Endothelial cell of umbilical vein (primary cell): ENCODE results near the gene CACNA1B. TPM values are rescaled to one million over a fixed set of nuclear protein-coding genes. Genes with fewer than 3 reads are reported as not detected.

Experiments
- BruUV-seq: library from RNA; stranded (reverse); fragments of 400-500 nt; replicated peaks from 2 replicates; lab custom pipeline; 2021; lab: Mats Ljungman, UMichigan
- CTCF ChIA-PET: fragments of 300-600, 350-600 bp; sonication (Branson Sonifier 250); formaldehyde crosslinking; loops from one replicate; lab custom pipeline; 2021; ENCODE audit warnings: antibody characterized with exemption, inconsistent platforms; lab: Charles Lee
- POLR2A ChIA-PET: fragments of 300-600, 350-600 bp; sonication (Branson Sonifier 250); formaldehyde crosslinking; loops from one replicate; lab custom pipeline; 2021; ENCODE audit warnings: antibody characterized with exemption, inconsistent platforms; lab: Charles Lee
- DNase-seq: peaks from one replicate; pipeline ENCODE4 v3.0.0-alpha.2; 2011; ENCODE audit warnings: low read depth, low spot score
- FAIRE-seq: peaks from 2 replicates; lab custom pipeline; 2011; peaks lifted over from hg19 to GRCh38; lab: Jason Lieb, UNC
- H2AFZ ChIP-seq: 2 replicates; pipeline ENCODE4 v1.6.0; 2012; ENCODE audit warnings: low read depth, low read length, control low read depth, inconsistent platforms
- H3K27ac ChIP-seq: 2 replicates; pipeline ENCODE4 v1.5.1; 2011; ENCODE audit warnings: low read depth, mild to moderate bottlenecking, control low read depth, low read length, moderate library complexity; ENCODE audit not compliant: insufficient read depth
- H3K27me3 ChIP-seq, 2 experiments: 2 replicates each; pipeline versions ENCODE4 v1.6.0 to v1.6.1; 2011; ENCODE audit warnings: low read length in 2 of 2, mixed read lengths in 1 of 2; ENCODE audit not compliant: control insufficient read depth in 2 of 2, insufficient read depth in 2 of 2
- H3K36me3 ChIP-seq, 2 experiments: 2 replicates in 1 of 2; 3 replicates in 1 of 2; pipeline ENCODE4 v1.5.1; 2011; ENCODE audit warnings: low read length in 2 of 2, mild to moderate bottlenecking in 1 of 2, moderate library complexity in 1 of 2; ENCODE audit not compliant: control insufficient read depth in 2 of 2, insufficient read depth in 2 of 2; ENCODE audit errors: extremely low read depth in 1 of 2
- H3K4me1 ChIP-seq: 3 replicates; pipeline ENCODE4 v1.5.1; 2011; ENCODE audit warnings: mild to moderate bottlenecking, low read length; ENCODE audit not compliant: control insufficient read depth, insufficient read depth; ENCODE audit errors: extremely low read depth
- H3K4me2 ChIP-seq: 2 replicates; pipeline ENCODE4 v1.6.1; 2011; ENCODE audit warnings: low read length, control low read depth, mixed read lengths; ENCODE audit not compliant: insufficient read depth
- H3K4me3 ChIP-seq, 3 experiments: fragments of 200-600 bp in 1 of 3; sonication (generic), shearing (Covaris generic) in 1 of 3; replicated peaks in 1 of 3; 2 replicates each; pipeline ENCODE4 v1.5.1; 2011 to 2016; ENCODE audit warnings: control low read depth in 3 of 3, low read length in 3 of 3, mild to moderate bottlenecking in 2 of 3, inconsistent platforms in 1 of 3, low read depth in 1 of 3, moderate library complexity in 1 of 3; ENCODE audit not compliant: insufficient read depth in 1 of 3
- H3K79me2 ChIP-seq: 2 replicates; pipeline ENCODE4 v1.6.0; 2012; ENCODE audit warnings: low read length, inconsistent platforms; ENCODE audit not compliant: control insufficient read depth, insufficient read depth
- H3K9ac ChIP-seq: replicated peaks from 2 replicates; pipeline ENCODE3; 2011; ENCODE audit warnings: low read length, control low read depth; ENCODE audit not compliant: insufficient read depth; ENCODE audit errors: extremely low read depth
- H3K9me1 ChIP-seq: replicated peaks from 3 replicates; pipeline ENCODE4 v1.6.0; 2011; ENCODE audit warnings: mild to moderate bottlenecking, low read length; ENCODE audit not compliant: control insufficient read depth, insufficient read depth; ENCODE audit errors: extremely low read depth
- H3K9me3 ChIP-seq: replicated peaks from 2 replicates; pipeline ENCODE4 v1.5.1; 2012; ENCODE audit warnings: low read length, inconsistent platforms; ENCODE audit not compliant: control insufficient read depth, insufficient read depth
- H4K20me1 ChIP-seq: replicated peaks from 2 replicates; pipeline ENCODE3; 2011; ENCODE audit warnings: mild to moderate bottlenecking, low read length; ENCODE audit not compliant: control insufficient read depth, insufficient read depth; ENCODE audit errors: extremely low read depth
- CTCF ChIP-seq, 2 donors: IDR thresholded peaks; 1 replicate in 1 of 2; 2 replicates in 1 of 2; pipeline ENCODE4 v1.5.1; 2011; ENCODE audit warnings: low read length in 2 of 2, mild to moderate bottlenecking in 2 of 2, moderate library complexity in 2 of 2, control low read depth in 1 of 2, inconsistent platforms in 1 of 2, low read depth in 1 of 2; ENCODE audit not compliant: insufficient read depth in 1 of 2; ENCODE audit errors: extremely low read depth in 1 of 2
- EZH2 ChIP-seq: IDR thresholded peaks from 2 replicates; pipeline ENCODE4 v1.6.1; 2012; ENCODE audit warnings: borderline replicate concordance, low read depth, mild to moderate bottlenecking, moderate library complexity, low read length, inconsistent platforms; ENCODE audit not compliant: severe bottlenecking
- FOS ChIP-seq: IDR thresholded peaks from 2 replicates; pipeline ENCODE4 v1.6.1; 2011; ENCODE audit warnings: mild to moderate bottlenecking, low read length, moderate library complexity, borderline replicate concordance; ENCODE audit not compliant: insufficient read depth
- GATA2 ChIP-seq: IDR thresholded peaks from 2 replicates; pipeline ENCODE4 v1.7.0; 2011; ENCODE audit warnings: low read depth, mild to moderate bottlenecking, moderate library complexity, mixed read lengths, low read length; ENCODE audit not compliant: insufficient read length, insufficient read depth
- JUN ChIP-seq: IDR thresholded peaks from 2 replicates; pipeline ENCODE4 v1.6.1; 2011; ENCODE audit warnings: borderline replicate concordance, low read depth; ENCODE audit not compliant: insufficient read length, insufficient read depth
- MAX ChIP-seq: IDR thresholded peaks from 2 replicates; pipeline ENCODE4 v1.6.1; 2011; ENCODE audit not compliant: insufficient read depth, insufficient read length
- MYC ChIP-seq: IDR thresholded peaks from one replicate; pipeline ENCODE4 v1.6.1; 2011; ENCODE audit warnings: mild to moderate bottlenecking, low read depth, low read length
- POLR2AphosphoS5 ChIP-seq: IDR thresholded peaks from 2 replicates; pipeline ENCODE4 v1.6.1; 2012; ENCODE audit warnings: low read depth, mild to moderate bottlenecking, control low read depth, low read length, moderate library complexity; ENCODE audit not compliant: insufficient read depth
- dilution Hi-C: fragments of 300-500 bp; cut with MboI; formaldehyde crosslinking; loops from one replicate; pipeline ENCODE4 v1.15.0; 2019; ENCODE audit warnings: low sequenced_read_pairs; ENCODE audit not compliant: extremely low pct_ligation_motif_present
- intact Hi-C: fragments of 100-400 bp; cut with micrococcal nuclease; formaldehyde crosslinking; loops from one replicate; pipeline ENCODE4 v1.10.0; 2022
- polyA plus RNA-seq, 4 experiments: library from polyadenylated mRNA; depleted of rRNA in 3 of 4; stranded (reverse) in 3 of 4; unstranded in 1 of 4; fragments of >200 nt; gene quantifications; 2 replicates each; pipeline versions ENCODE4 v1.2.1 to v1.2.3, GENCODE V29; 2011 to 2012; ENCODE audit warnings: missing spikeins in 1 of 4
- total RNA-seq: library from RNA; stranded (reverse); gene quantifications from 2 replicates; pipeline ENCODE4 v1.2.3, GENCODE V29; 2021

The CACNA1B gene
- total and polyA plus RNA-seq, 2 donors (not counting 3 experiments of a cell fraction or from before 2014, with no cell fraction given), result 0.11 to 0.41 TPM

- Histone ChIP-seq H3K4me1 (no peaks in the 10 kb centered on the region), H2AFZ (no peak overlapping the region), H3K9me3 (peaks cover 2% of the 10 kb centered on the region), H3K27ac (no peak overlapping the region), H4K20me1 (no peaks in the 10 kb centered on the region), H3K9ac (no peak overlapping the region), H3K9me1 (no peaks in the 10 kb centered on the region), H3K27me3 (no peaks in the 10 kb centered on the region), H3K4me2 (no peak overlapping the region), H3K4me3 (no peak overlapping the region), H3K36me3 (no peaks in the 10 kb centered on the region), H3K79me2 (no peaks in the 10 kb centered on the region)
- intact Hi-C loops (no loop called here), dilution Hi-C loops (no loop called here)
- TF ChIP-seq MAX, result no peak
- TF ChIP-seq JUN, result no peak
- no peak for TF ChIP-seq EZH2
- TF ChIP-seq GATA2, result no peak
- no peak for TF ChIP-seq POLR2AphosphoS5
- no peak for TF ChIP-seq MYC
- TF ChIP-seq FOS, result no peak
- TF ChIP-seq CTCF (IDR thresholded peaks at IDR 0.05; ENCODE audit: extremely low read depth in 1 of 2, insufficient read depth in 1 of 2, low read depth in 1 of 2, low read length in 2 of 2), result no peak
- DNase-seq, result no peak
- CTCF ChIA-PET, result no interaction called here
- BruUV-seq, result no TSS peak
- no peak for FAIRE-seq
- POLR2A ChIA-PET, result no interaction called here
Measured at GRCh38 chr9:138080979-138081378, 203.4 kb downstream of the CACNA1B start.
